ENCODE results near the gene PRSS35. TPM values are rescaled to one million over a fixed set of nuclear protein-coding genes. Genes with fewer than 3 reads are reported as not detected.
"Not testable (repeated sequence)": the region's sequence is repeated elsewhere in the genome, so short reads cannot be mapped to it uniquely, and the experiment has no call there.

Gene PRSS35
- total RNA-seq, 4 donors from 2014 or later = 0.29 to 0.65 TPM; not detected in 2

DNA sequence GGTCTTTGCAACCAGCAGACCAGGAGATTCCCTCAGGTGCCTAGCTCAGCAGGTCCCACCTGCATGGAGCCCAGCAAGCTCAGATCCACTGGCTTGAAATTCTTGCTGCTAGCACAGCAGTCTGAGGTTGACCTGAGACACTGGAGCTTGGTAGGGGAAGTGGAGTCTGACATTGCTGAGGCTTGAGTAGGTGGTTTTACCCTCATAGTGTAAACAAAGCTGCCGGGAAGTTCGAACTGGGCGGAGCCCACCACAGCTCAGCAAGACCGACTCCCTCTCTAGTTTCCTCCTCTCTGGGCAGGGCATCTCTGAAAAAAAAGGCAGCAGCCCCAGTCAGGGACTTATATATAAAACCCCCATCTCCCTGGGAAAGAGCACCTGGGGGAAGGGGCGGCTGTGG is 34.3 kb downstream of the PRSS35 start:
- no peak for TF ChIP-seq POLR2A (IDR thresholded peaks at IDR 0.05; ENCODE audit: low read depth)
- TF ChIP-seq EP300 (IDR thresholded peaks at IDR 0.05) = no peak
- TF ChIP-seq, protein P1, sequence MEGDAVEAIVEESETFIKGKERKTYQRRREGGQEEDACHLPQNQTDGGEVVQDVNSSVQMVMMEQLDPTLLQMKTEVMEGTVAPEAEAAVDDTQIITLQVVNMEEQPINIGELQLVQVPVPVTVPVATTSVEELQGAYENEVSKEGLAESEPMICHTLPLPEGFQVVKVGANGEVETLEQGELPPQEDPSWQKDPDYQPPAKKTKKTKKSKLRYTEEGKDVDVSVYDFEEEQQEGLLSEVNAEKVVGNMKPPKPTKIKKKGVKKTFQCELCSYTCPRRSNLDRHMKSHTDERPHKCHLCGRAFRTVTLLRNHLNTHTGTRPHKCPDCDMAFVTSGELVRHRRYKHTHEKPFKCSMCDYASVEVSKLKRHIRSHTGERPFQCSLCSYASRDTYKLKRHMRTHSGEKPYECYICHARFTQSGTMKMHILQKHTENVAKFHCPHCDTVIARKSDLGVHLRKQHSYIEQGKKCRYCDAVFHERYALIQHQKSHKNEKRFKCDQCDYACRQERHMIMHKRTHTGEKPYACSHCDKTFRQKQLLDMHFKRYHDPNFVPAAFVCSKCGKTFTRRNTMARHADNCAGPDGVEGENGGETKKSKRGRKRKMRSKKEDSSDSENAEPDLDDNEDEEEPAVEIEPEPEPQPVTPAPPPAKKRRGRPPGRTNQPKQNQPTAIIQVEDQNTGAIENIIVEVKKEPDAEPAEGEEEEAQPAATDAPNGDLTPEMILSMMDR (IDR thresholded peaks at IDR 0.05) = no peak
- no peak for TF ChIP-seq POLR2AphosphoS5 (IDR thresholded peaks at IDR 0.05)
- WGBS = 52% methylated on average over 5 of the region's 5 CpGs
- no peak for DNase-seq (ENCODE audit: extremely low spot score)
- Histone ChIP-seq H3K27ac (replicated peaks in 1 of 4) (no peak overlapping the region), H3K36me3 (no peaks in the 10 kb centered on the region), H3K27me3 (no peaks in the 10 kb centered on the region), H3K9me3 (no peaks in the 10 kb centered on the region), H3K4me1 (no peaks in the 10 kb centered on the region), H3K4me3 (no peak overlapping the region)
- intact Hi-C loops (cut with DNase I) = no loop called here

DNA sequence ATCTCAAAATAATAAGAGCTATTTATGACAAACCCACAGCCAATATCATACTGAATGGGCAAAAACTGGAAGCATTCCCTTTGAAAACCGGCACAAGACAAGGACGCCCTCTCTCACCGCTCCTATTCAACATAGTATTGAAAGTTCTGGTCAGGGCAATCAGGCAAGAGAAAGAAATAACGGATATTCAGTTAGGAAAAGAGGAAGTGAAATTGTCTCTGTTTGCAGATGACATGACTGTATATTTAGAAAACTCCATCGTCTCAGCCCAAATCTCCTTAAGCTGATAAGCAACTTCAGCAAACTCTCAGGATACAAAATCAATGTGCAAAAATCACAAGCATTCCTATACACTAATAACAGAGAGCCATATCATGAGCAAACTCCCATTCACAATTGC is 38.1 kb downstream of the PRSS35 start:
- intact Hi-C loops (cut with DNase I); H3K36me3 ChIP-seq; H3K4me1 ChIP-seq; H3K27me3 ChIP-seq; H3K4me3 ChIP-seq; H3K9me3 ChIP-seq; DNase-seq (ENCODE audit: extremely low spot score); H3K27ac ChIP-seq (replicated peaks in 1 of 4): not testable (repeated sequence)
- WGBS = 67% methylated on average over 5 of the region's 5 CpGs

DNA sequence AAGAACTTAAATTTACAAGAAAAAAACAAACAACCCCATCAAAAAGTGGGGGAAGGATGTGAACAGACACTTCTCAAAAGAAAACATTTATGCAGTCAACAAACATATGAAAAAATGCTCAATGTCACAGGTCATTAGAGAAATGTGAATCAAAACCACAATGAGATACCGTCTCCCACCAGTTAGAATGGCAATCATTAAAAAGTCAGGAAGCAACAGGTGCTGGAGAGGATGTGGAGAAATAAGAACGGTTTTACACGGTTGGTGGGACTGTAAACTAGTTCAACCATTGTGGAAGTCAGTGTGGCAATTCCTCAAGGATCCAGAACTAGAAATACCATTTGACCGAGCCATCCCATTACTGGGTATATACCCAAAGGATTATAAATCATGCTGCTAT is 39.4 kb downstream of the PRSS35 start:
- DNase-seq (ENCODE audit: extremely low spot score); H3K4me1 ChIP-seq; H3K27ac ChIP-seq (replicated peaks in 1 of 4); H3K4me3 ChIP-seq; intact Hi-C loops (cut with DNase I); H3K27me3 ChIP-seq; H3K9me3 ChIP-seq; H3K36me3 ChIP-seq: not testable (repeated sequence)
- 91% methylated on average over 4 of the region's 4 CpGs for WGBS

DNA sequence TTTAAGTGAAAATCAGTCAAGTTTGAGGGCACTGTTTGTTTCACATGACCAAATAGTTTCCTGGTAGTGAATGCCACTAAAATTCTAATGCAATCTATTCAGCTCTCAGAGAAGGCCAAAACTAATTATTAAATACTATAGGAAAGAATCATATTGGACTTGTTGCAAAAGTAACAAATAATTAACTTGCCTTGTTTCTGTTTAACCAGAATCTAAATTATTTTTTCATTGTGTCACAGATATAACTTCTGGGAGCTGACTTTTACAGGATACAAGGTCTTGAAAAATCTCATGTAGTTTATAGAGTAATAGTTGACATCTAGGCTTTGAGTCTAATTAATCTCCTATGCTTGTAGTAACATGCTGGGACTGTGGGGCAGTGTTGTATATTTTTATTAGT is 44.5 kb downstream of the PRSS35 start:
- no peak for DNase-seq (ENCODE audit: extremely low spot score)
- intact Hi-C loops (cut with DNase I) = no loop called here
- Histone ChIP-seq H3K4me3 (no peak overlapping the region), H3K27me3 (no peaks in the 10 kb centered on the region), H3K9me3 (no peaks in the 10 kb centered on the region), H3K27ac (replicated peaks in 1 of 4) (no peak overlapping the region), H3K36me3 (no peaks in the 10 kb centered on the region), H3K4me1 (no peaks in the 10 kb centered on the region)
- TF ChIP-seq POLR2A (IDR thresholded peaks at IDR 0.05; ENCODE audit: low read depth) (no peak), POLR2AphosphoS5 (IDR thresholded peaks at IDR 0.05) (no peak), EP300 (IDR thresholded peaks at IDR 0.05) (no peak)
- TF ChIP-seq, protein P1 (IDR thresholded peaks at IDR 0.05) = no peak

DNA sequence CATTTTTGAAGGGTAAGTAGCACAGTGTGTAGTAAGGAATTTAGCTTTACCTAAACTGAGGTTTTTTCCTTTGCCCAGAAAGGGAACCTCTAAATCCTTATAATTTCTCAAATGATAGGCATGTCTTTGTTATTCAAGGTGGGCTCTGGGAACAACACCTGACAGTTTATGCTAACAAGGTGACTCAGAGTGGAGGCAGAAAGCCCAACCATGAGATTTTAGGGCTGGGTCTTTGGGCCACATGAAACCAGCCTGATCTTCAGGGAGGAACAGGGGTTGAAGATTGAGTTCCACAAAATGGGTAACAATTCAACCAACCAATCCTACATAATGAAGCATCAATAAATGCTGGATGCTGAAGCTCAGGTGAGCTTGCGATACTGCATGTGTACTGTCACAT is 46.6 kb downstream of the PRSS35 start:
- Histone ChIP-seq H3K27me3 (no peaks in the 10 kb centered on the region), H3K4me3 (no peak overlapping the region), H3K4me1 (no peaks in the 10 kb centered on the region), H3K36me3 (no peaks in the 10 kb centered on the region), H3K9me3 (peaks cover 0 to 6% (median 0%) of the 10 kb centered on the region in 4 donors), H3K27ac (replicated peaks in 1 of 4) (no peak overlapping the region)
- DNase-seq (ENCODE audit: extremely low spot score) = no peak
- intact Hi-C loops (cut with DNase I) = no loop called here
- 100% methylated on average over 1 of the region's 1 CpG for WGBS
- TF ChIP-seq, protein P1 (IDR thresholded peaks at IDR 0.05) = no peak
- TF ChIP-seq POLR2A (IDR thresholded peaks at IDR 0.05; ENCODE audit: low read depth) (no peak), EP300 (IDR thresholded peaks at IDR 0.05) (no peak), POLR2AphosphoS5 (IDR thresholded peaks at IDR 0.05) (no peak)

DNA sequence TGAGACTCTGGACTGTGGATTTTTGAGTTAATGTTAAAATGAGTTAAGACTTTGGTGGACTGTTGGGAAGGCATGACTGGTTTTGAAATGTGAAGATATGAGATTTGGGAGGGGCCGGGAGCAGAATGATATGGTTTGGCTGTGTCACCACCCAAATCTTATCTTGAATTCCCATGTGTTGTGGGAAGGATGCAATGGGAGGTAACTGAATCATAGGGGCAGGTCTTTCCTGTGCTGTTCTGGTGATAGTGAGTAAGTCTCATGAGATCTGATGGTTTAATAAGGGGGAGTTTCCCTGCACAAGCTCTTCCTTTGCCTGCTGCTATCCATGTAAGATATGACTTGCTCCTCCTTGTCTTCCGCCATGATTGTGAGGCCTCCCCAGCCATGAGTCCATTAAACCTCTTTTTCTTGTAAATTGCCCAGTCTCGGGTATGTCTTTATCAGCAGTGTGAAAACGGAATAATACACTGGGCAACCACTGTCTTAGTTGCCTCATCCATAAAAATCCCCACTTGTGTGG is 59.4 kb downstream of the PRSS35 start:
- DNase-seq (ENCODE audit: extremely low spot score); H3K4me3 ChIP-seq; H3K36me3 ChIP-seq; H3K9me3 ChIP-seq; H3K4me1 ChIP-seq; H3K27me3 ChIP-seq; H3K27ac ChIP-seq (replicated peaks in 1 of 4); intact Hi-C loops (cut with DNase I): not testable (repeated sequence)
- 99% methylated on average over 4 of the region's 4 CpGs for whole genome bisulfite sequencing

Measured in esophagus muscularis mucosa (tissue), 4 donors.